ENCODE data around the gene EPC1.

DNA sequence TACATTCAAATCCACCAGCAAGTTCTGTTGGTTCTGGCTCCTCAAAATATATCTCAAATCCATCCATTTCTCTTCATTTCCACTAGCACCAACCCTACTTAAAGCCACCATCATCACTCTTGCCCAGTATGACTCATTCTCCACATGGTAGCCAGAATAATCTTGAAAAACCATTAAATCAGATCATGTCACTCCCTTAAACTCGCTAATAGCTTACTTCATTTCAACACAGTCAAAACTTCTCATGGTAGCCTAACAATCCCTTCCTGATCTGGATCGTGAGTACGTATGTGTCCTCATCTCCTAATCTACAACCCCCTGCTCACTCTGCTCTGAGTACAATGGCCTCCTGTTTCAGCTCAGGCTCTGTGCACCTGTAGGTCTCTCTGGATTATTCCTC lies 8.7 kb downstream of the EPC1 start:
- TF ChIP-seq POLR2A (IDR thresholded peaks at IDR 0.05) (no peak), POLR2AphosphoS5 (IDR thresholded peaks at IDR 0.05) (no peak), CTCF (IDR thresholded peaks at IDR 0.05 in 8 of 11, conservative IDR thresholded peaks at IDR 0.05 in 3 of 11) (no peak)
